GM12892 (cell line): ENCODE data around the gene COLEC12.

ENCODE experiments used
- POLR2A ChIP-seq: IDR thresholded peaks from 2 replicates; pipeline ENCODE4 v1.6.1; 2011; ENCODE audit warnings: low read depth, low read length, control low read depth
- POLR2AphosphoS5 ChIP-seq: IDR thresholded peaks from 2 replicates; pipeline ENCODE4 v1.6.1; 2011; ENCODE audit warnings: low read depth, low read length, control low read depth
- TAF1 ChIP-seq: IDR thresholded peaks from 2 replicates; pipeline ENCODE4 v1.6.1; 2011; ENCODE audit warnings: low read depth, mild to moderate bottlenecking, control low read depth, low read length, borderline replicate concordance

- TF ChIP-seq POLR2AphosphoS5 (no peak), POLR2A (no peak), TAF1 (no peak)
These were observed 117.4 kb downstream of the COLEC12 start for GRCh38 chr18:383135-383534.
